Measurements from ENCODE around the gene OSMR.
"Not testable (repeated sequence)": the region's sequence is repeated elsewhere in the genome, so short reads cannot be mapped to it uniquely, and the experiment has no call there.

OSMR gene

GRCh38 chr5:38831909-38832308 lies 13.9 kb upstream of the OSMR start:
- DNase-seq: no peak

- no peak for DNase-seq
Observed at GRCh38 chr5:38832810-38833209, 13.0 kb upstream of the OSMR start.

- no peak for DNase-seq
Observed at GRCh38 chr5:38835887-38836286, 9.9 kb upstream of the OSMR start.

- DNase-seq: no peak
Observed at GRCh38 chr5:38837416-38837815, 8.4 kb upstream of the OSMR start.

- no peak for DNase-seq
Observed at GRCh38 chr5:38837932-38838331, 7.9 kb upstream of the OSMR start.

- DNase-seq: no peak
Observed at GRCh38 chr5:38843665-38844064, 2.1 kb upstream of the OSMR start.

- DNase-seq: no peak
Observed at GRCh38 chr5:38846379-38847011, 683 bp downstream of the OSMR start.

GRCh38 chr5:38847559-38848347 lies 1.9 kb downstream of the OSMR start:
- DNase-seq: no peak

- no peak for DNase-seq
Observed at GRCh38 chr5:38848637-38849036, 2.8 kb downstream of the OSMR start.

GRCh38 chr5:38851640-38852039 lies 5.8 kb downstream of the OSMR start:
- DNase-seq: not testable (repeated sequence)

GRCh38 chr5:38853753-38854470 lies 8.1 kb downstream of the OSMR start:
- DNase-seq: no peak

GRCh38 chr5:38854907-38855306 lies 9.1 kb downstream of the OSMR start:
- no peak for DNase-seq

GRCh38 chr5:38856660-38857059 lies 10.8 kb downstream of the OSMR start:
- DNase-seq: no peak

GRCh38 chr5:38858839-38859238 lies 13.0 kb downstream of the OSMR start:
- DNase-seq: no peak

GRCh38 chr5:38861986-38862770 lies 16.4 kb downstream of the OSMR start:
- DNase-seq: not testable (repeated sequence)

- DNase-seq: no peak
Observed at GRCh38 chr5:38866362-38867031, 20.7 kb downstream of the OSMR start.

- no peak for DNase-seq
Observed at GRCh38 chr5:38867032-38867398, 21.2 kb downstream of the OSMR start.

GRCh38 chr5:38867416-38867815 lies 21.6 kb downstream of the OSMR start:
- no peak for DNase-seq

- DNase-seq: no peak
Observed at GRCh38 chr5:38870595-38870994, 24.8 kb downstream of the OSMR start.

- no peak for DNase-seq
Observed at GRCh38 chr5:38871058-38871605, 25.3 kb downstream of the OSMR start.

- no peak for DNase-seq
Observed at GRCh38 chr5:38871790-38872551, 26.2 kb downstream of the OSMR start.

- no peak for DNase-seq
Observed at GRCh38 chr5:38872826-38873225, 27.0 kb downstream of the OSMR start.

Measured in NCI-H1048 (cell line).